NCI-H2196 (cell line): ENCODE data around the gene NCAPH2.

Source experiments
- DNase-seq: peaks from one replicate; lab custom pipeline; 2025; ENCODE audit not compliant: unreplicated experiment; lab: John Stamatoyannopoulos, UW

The NCAPH2 gene

GRCh38 chr22:50569041-50569459 is 61.0 kb downstream of the NCAPH2 start:
- DNase-seq, result no peak

GRCh38 chr22:50569896-50570535 is 62.0 kb downstream of the NCAPH2 start:
- DNase-seq, result no peak

GRCh38 chr22:50570861-50571260 is 62.8 kb downstream of the NCAPH2 start:
- DNase-seq, result no peak

GRCh38 chr22:50571264-50572175 is 63.5 kb downstream of the NCAPH2 start:
- DNase-seq, result no peak

- no peak for DNase-seq
These were observed 64.9 kb downstream of the NCAPH2 start for GRCh38 chr22:50572965-50573364.

- no peak for DNase-seq
These were observed 65.7 kb downstream of the NCAPH2 start for GRCh38 chr22:50573491-50574382.

GRCh38 chr22:50574383-50574755 is 66.3 kb downstream of the NCAPH2 start:
- no peak for DNase-seq
